Left renal pelvis (tissue), 4 donors: ENCODE data around the gene ALG8. TPM values are rescaled to one million over a fixed set of nuclear protein-coding genes. Genes with fewer than 3 reads are reported as not detected.
A peak's percentile ranks its signal among the peaks of the same experiment; 100 is the strongest.
"Not testable (repeated sequence)": the region's sequence is repeated elsewhere in the genome, so short reads cannot be mapped to it uniquely, and the experiment has no call there.

ENCODE experiments used
- DNase-seq, 4 donors: peaks; one replicate each; pipeline ENCODE4 v3.0.0-alpha.2; 2013; ENCODE audit warnings: low read depth in 4 of 4, low spot score in 3 of 4
- polyA plus RNA-seq, 4 donors: library from polyadenylated mRNA; unstranded; fragments of 120-200 nt; gene quantifications; one replicate each; pipeline ENCODE4 v1.2.1, GENCODE V29; 2013; ENCODE audit not compliant: insufficient read length in 4 of 4

ALG8 gene
- 10 to 100 TPM; 38.6 to 70.4 (median 61.9) TPM for polyA plus RNA-seq

- peak; percentile 86 to 92 (median 89) for DNase-seq
These were observed at the start of gene ALG8 for GRCh38 chr11:78139422-78140391. Gene ALG8 (minus strand): TSS chr11:78139626. CDS start chr11:78139588, 38 bp downstream.

- DNase-seq, result peak; percentile 86 to 91 (median 88)
These were observed 49.1 kb upstream of the ALG8 start, which contains the start of the genes KCTD21 and USP35 for GRCh38 chr11:78188286-78189173. Gene KCTD21 (minus strand): TSS chr11:78188626. CDS start chr11:78174554, 14,072 bp downstream. Gene USP35 (plus strand): TSS chr11:78188919. CDS start chr11:78196246, 7,327 bp downstream.

DNA sequence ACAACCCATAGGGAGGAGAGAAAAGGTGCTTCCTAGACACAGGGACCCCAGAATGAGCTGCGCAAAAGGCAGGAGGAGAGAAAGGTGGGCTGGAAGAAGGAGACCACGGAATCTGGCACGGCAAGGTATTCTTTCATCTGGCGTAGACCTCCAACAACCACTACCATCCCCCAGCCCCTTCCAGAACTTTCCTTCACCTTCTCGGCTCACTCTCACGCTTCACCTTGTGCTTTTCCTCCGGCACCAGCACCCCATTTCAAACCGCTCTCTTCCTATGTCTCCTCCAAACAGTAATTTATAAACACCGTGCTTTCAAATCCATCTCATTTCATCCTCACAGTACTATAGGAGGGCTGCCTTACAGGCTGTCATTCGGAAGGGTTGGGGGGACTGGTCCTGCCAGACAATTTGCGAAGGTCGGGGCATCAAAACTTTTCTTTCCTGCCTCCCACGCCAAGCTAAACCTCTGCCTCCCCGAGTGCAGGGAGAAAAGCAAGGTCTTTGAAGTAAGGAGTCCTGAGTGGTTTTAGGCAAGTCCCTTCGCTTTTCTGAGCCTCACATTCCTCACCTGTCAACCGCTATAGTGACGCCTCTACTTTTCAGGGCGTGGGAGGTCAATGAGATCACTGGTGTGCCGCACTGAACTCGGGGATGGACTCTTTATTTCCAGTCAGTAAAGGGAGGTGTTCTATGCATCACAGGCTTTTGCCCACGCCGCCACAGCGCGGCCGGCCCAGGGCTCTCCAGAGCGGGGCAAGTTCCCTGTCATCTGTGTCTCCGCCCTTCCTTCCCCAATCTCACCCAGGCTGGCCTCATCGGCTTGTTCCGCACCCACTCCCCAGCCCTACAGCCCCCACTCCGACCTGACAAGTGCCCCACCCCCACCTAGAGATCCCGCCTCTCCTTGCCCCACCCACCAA, 48.2 kb upstream of the ALG8 start:
- no peak for DNase-seq

DNA sequence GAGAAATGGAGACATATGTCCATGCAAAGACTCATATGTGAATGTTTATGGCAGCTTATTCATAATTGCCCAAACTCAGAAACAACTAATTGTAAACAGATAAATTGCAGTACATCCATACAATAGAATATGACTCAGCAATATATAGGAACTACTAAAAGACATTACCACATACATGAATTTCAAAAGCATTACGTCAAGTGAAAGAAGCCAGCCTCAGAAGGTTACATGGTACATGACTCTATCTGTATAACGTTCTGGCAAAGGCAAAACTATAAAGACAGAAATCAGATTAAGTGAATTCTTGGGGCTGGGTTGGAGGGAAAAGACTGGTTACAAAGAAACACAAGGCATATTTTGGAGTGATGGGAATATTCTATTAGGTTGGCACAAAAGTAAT, 41.8 kb upstream of the ALG8 start:
- no peak for DNase-seq

DNA sequence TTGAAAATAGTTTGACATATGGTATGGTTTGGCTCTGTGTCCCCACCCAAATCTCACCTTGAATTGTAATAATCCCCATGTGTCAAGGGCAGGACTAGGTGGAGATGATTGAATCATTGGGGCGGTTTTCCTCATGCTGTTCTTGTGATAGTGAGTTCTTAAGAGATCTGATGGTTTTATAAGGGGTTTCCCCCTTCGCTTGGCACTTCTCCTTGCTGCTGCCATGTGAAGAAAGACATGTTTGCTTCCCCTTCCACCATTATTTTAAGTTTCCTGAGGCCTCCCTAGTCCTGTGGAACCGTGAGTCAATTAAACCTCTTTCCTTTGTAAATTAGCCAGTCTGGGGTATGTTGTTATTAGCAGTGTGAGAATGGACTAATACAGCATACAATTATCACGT, 41.3 kb upstream of the ALG8 start:
- no peak for DNase-seq

DNA sequence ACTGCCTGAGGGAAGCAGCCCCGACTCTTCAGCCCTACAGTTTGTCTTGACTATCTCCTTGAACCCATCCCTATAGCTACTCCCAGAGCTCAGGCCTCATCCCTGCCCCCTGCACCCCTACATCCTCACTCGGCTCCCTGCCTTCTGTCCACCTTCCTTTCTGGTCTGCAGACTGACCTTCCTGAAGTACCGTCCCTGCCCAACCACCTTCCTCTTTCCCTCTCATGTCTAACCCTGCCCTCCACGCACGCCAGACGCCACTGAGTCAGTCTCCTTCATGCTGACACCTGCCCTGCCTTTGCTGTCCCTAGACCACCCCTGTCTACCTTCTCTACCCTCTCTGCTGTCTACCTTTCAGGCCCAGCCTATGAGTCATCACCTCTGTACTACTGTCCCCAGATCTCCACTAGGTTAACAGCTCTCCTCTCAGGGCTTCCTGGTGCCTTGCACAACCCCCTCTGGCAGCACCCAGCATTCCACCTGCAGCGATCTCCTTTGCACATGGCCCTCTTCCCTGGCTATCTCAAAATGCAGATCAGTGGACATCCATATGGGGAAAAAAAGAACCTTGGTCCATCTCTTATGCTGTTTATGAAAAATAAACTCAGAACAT, 40.1 kb upstream of the ALG8 start:
- no peak for DNase-seq

- DNase-seq, result no peak
These were observed 37.8 kb upstream of the ALG8 start for GRCh38 chr11:78177216-78177615.

- no peak for DNase-seq
These were observed 37.2 kb upstream of the ALG8 start for GRCh38 chr11:78176605-78177141.

DNA sequence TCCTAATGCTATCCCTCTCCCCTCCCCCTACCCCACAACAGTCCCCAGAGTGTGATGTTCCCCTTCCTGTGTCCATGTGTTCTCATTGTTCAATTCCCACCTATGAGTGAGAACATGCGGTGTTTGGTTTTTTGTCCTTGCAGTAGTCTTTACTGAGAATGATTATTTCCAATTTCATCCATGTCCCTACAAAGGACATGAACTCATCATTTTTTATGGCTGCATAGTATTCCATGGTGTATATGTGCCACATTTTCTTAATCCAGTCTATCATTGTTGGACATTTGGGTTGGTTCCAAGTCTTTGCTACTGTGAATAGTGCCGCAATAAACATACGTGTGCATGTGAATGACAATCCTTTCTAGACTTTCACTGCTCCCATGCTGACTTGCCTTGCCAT, 36.4 kb upstream of the ALG8 start:
- not testable (repeated sequence) for DNase-seq

DNA sequence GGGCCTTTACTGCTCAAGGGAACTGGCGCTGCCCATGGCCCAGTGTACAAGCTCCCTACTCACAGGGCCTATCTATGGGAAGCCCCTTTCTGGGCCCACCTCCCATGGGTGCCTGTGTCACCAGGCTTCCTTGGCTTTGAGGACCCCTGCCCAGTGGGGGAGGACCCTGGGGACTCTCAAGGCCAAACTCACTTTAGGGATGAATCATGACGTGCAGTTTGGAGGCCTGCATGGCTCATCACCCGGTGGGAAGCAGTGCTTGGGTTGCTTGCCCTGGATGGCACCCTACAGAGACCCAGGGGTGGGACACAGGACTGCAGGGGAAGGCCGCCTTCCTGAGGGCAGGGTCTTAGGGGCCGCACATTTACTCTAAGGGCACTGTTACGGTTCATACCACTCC, 32.5 kb upstream of the ALG8 start:
- DNase-seq, result no peak

DNA sequence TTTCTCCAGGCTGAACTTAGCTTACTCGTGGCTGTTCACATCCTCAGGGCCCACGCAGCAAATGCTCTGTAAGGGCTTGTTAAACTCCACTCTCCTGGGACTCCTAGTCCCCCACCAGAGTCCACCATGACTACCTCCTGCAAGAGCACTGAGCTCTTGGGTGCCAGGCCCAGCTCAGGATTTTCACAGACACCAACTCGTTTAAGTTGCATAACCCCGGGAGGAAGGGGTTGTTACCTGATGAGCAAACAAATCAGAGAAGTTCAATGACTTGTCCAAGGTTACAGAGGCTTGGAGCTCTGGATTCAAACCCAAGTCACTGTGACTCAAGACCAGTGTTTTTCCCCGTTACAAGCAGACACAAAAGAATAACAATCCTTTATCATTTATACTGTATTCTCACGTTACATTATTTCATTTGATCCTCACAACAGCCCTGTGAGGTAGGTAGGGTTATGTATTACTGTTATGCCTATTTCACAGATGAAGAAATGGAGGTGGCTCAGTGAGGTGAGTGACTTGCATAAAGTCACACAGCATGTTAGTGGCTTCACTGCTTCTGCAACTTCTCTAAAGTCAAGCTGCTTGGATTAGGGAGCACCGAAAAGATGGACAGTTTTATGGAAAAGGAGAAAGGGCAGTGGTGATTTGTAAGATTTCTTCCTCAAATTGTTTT, 31.6 kb upstream of the ALG8 start:
- DNase-seq, result no peak

DNA sequence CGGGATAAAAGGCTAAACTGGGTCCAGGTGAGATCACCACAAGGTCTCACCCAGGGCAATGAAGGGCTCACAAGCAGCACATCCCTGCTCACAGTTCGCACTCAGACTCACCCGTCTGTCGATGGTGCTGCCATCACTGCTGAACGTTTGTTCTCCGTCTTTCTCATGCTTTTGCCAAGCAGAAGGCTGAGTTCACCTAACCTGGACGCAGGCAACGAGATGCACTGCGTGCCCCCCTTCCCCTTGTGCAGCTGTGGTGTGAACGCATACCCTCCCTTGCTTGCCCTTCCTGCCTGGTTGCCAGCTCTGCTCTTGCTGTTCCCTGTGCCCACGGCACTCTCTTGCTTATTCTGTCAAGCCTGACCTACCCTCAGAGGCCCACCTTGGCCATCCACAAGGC, 31.0 kb upstream of the ALG8 start:
- DNase-seq, result no peak

- DNase-seq, result no peak
These were observed 29.4 kb upstream of the ALG8 start for GRCh38 chr11:78168539-78169477.

DNA sequence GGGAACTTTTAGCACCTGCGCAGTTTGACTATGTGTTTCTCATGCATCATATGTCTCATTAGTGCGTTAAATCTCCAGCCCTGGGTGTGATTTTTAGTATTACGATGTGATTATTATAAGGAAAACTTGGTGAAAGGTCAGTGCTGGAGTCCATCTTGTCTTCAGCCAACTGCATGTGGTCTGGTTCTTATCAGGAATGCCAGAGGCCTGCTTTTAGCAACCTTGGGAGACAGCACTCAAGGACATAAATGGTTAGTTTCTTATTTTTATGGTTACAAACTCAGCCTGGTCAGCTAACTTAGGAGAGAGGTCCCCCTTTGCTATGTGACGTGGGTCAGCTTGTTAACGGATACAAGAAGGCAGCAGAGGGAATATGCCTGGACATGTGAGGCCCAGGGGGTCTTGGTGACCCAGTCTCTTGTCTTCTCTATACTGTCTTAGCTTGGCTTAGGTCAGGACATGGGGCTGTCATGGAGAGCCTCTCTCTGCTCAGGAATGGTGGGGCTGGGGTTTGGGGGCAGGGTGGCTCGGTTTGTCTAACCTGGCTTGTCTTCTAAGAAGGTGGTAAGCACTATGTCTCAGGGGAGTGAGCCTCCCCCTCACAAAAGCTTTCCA, 27.5 kb upstream of the ALG8 start:
- DNase-seq, result no peak

DNA sequence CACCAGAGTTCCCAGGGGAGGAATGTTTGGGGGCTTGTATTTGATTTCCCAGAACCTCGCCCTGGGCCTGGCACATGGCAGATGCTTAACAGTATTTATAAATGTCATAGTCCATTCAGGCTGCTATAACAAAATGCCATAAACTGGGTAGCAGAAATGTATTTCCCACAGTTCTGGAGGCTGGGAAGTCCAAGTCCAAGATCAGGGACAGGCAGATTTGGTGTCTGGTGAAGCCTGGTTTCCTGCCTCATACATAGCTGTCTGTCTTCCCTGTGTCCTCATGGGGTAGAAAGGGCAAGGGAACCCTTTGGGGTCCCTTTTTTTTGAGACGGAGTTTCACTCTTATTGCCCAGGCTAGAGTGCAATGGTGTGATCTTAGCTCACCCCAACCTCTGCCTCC, 25.0 kb upstream of the ALG8 start:
- DNase-seq, result no peak

DNA sequence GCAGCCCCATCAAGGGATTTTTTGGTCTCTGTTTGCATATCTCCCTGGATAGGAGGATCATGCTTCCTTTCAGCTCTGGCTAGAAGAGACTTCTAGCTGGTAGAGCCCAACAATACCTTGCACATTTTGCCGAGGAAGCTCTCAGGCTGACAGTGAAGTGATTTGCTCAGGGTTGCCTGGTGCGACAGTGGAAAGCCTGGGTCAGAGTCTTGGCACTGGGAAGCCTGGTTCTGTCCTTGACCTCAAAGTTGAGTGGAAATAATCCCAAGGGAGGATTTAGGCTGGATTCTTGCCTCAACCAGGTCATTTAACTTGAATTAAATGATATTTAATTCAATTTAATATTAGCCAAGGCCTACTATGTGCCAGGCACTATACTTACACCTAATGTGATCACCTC, 24.4 kb upstream of the ALG8 start:
- no peak for DNase-seq

DNA sequence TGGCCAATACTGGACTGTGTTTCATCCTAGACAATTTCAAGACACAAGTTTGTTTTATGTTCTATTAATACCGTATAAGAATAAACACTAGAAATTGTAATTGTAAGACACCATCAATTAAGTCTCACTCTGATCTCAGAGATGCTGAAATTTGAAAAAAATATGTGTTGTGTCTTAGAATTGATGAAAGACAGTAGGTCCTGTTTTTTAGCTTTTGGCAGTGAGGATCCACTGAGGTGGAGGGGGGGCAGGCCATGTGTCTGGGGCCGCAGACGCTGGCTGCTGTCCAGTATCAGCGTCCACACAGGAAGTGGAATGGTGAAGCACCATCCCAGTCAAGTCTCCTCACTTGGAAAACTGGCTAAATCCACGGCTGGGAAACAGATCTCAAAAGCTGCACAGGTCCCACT, 22.5 kb upstream of the ALG8 start:
- DNase-seq, result no peak
